ENCODE measurements around the gene PPM1H.

PPM1H gene

GRCh38 chr12:62707939-62708338 lies 227.0 kb downstream of the PPM1H start:
- H3K9ac ChIP-seq (ENCODE audit: low read depth, low read length) = no peak overlapping the region
- no peaks in the 10 kb centered on the region for H3K27me3 ChIP-seq (ENCODE audit: insufficient read depth, low read length, poor library complexity)
- DNase-seq (no peak), ATAC-seq (ENCODE audit: insufficient read depth, low read depth) (no peak)
- H4K20me1 ChIP-seq (ENCODE audit: insufficient read depth, low read length) = no peaks in the 10 kb centered on the region
- no peaks in the 10 kb centered on the region for H3K9me3 ChIP-seq (ENCODE audit: insufficient read depth, low read length, severe bottlenecking)
- no peaks in the 10 kb centered on the region for H3K79me2 ChIP-seq (ENCODE audit: insufficient read depth, low read length)
- no peak overlapping the region for H3K4me3 ChIP-seq (ENCODE audit: low read depth in 1 of 2, low read length in 2 of 2)
- peaks cover 5% of the 10 kb centered on the region; the same call in 1 of the 2 replicates for H3K4me1 ChIP-seq (ENCODE audit: insufficient read depth, low read length)
- TF ChIP-seq CTCF (IDR thresholded peaks at IDR 0.05; ENCODE audit: borderline replicate concordance, extremely low read depth, low read length, poor library complexity, severe bottlenecking) = no peak
- no peak for TF ChIP-seq EZH2 (IDR thresholded peaks at IDR 0.05; ENCODE audit: borderline replicate concordance, low read depth, low read length, severe bottlenecking)
- H3K4me2 ChIP-seq (ENCODE audit: insufficient read depth, low read length) = no peak overlapping the region
- no peak overlapping the region for H3K27ac ChIP-seq (ENCODE audit: low read length)
- H2AFZ ChIP-seq (ENCODE audit: low read depth, low read length) = no peak overlapping the region
- no peaks in the 10 kb centered on the region for H3K36me3 ChIP-seq (ENCODE audit: insufficient read depth, low read length)

GRCh38 chr12:62705846-62706245 lies 229.1 kb downstream of the PPM1H start:
- H3K4me2 ChIP-seq (ENCODE audit: insufficient read depth, low read length) = no peak overlapping the region
- ATAC-seq (ENCODE audit: insufficient read depth, low read depth) = no peak
- TF ChIP-seq EZH2 (IDR thresholded peaks at IDR 0.05; ENCODE audit: borderline replicate concordance, low read depth, low read length, severe bottlenecking) (no peak), CTCF (IDR thresholded peaks at IDR 0.05; ENCODE audit: borderline replicate concordance, extremely low read depth, low read length, poor library complexity, severe bottlenecking) (no peak)
- H3K4me1 ChIP-seq (ENCODE audit: insufficient read depth, low read length) = peaks cover 8% of the 10 kb centered on the region; the same call in 1 of the 2 replicates
- H3K9me3 ChIP-seq (ENCODE audit: insufficient read depth, low read length, severe bottlenecking) = no peaks in the 10 kb centered on the region
- H3K27ac ChIP-seq (ENCODE audit: low read length) = no peak overlapping the region
- H2AFZ ChIP-seq (ENCODE audit: low read depth, low read length) = no peak overlapping the region
- no peaks in the 10 kb centered on the region for H3K27me3 ChIP-seq (ENCODE audit: insufficient read depth, low read length, poor library complexity)
- no peak overlapping the region for H3K9ac ChIP-seq (ENCODE audit: low read depth, low read length)
- no peaks in the 10 kb centered on the region for H3K36me3 ChIP-seq (ENCODE audit: insufficient read depth, low read length)
- H3K4me3 ChIP-seq (ENCODE audit: low read depth in 1 of 2, low read length in 2 of 2) = no peak overlapping the region
- no peaks in the 10 kb centered on the region for H3K79me2 ChIP-seq (ENCODE audit: insufficient read depth, low read length)
- no peak for DNase-seq
- no peaks in the 10 kb centered on the region for H4K20me1 ChIP-seq (ENCODE audit: insufficient read depth, low read length)

GRCh38 chr12:62703011-62703380 lies 232.0 kb downstream of the PPM1H start:
- ATAC-seq (ENCODE audit: insufficient read depth, low read depth) (peak; percentile 44), DNase-seq (no peak)
- Histone ChIP-seq H3K9me3 (ENCODE audit: insufficient read depth, low read length, severe bottlenecking) (no peaks in the 10 kb centered on the region), H4K20me1 (ENCODE audit: insufficient read depth, low read length) (no peaks in the 10 kb centered on the region), H3K9ac (ENCODE audit: low read depth, low read length) (no peak overlapping the region), H3K4me1 (ENCODE audit: insufficient read depth, low read length) (peaks cover 8% of the 10 kb centered on the region; the same call in 1 of the 2 replicates), H3K27me3 (ENCODE audit: insufficient read depth, low read length, poor library complexity) (no peaks in the 10 kb centered on the region), H3K27ac (ENCODE audit: low read length) (no peak overlapping the region), H2AFZ (ENCODE audit: low read depth, low read length) (no peak overlapping the region), H3K36me3 (ENCODE audit: insufficient read depth, low read length) (no peaks in the 10 kb centered on the region), H3K4me2 (ENCODE audit: insufficient read depth, low read length) (no peak overlapping the region), H3K4me3 (ENCODE audit: low read depth in 1 of 2, low read length in 2 of 2) (no peak overlapping the region), H3K79me2 (ENCODE audit: insufficient read depth, low read length) (no peaks in the 10 kb centered on the region)
- TF ChIP-seq CTCF (IDR thresholded peaks at IDR 0.05; ENCODE audit: borderline replicate concordance, extremely low read depth, low read length, poor library complexity, severe bottlenecking) (no peak), EZH2 (IDR thresholded peaks at IDR 0.05; ENCODE audit: borderline replicate concordance, low read depth, low read length, severe bottlenecking) (no peak)

- no peak overlapping the region for H2AFZ ChIP-seq (ENCODE audit: low read depth, low read length)
- DNase-seq = no peak
- H3K36me3 ChIP-seq (ENCODE audit: insufficient read depth, low read length) = no peaks in the 10 kb centered on the region
- H3K9ac ChIP-seq (ENCODE audit: low read depth, low read length) = no peak overlapping the region
- H3K27me3 ChIP-seq (ENCODE audit: insufficient read depth, low read length, poor library complexity) = no peaks in the 10 kb centered on the region
- no peaks in the 10 kb centered on the region for H4K20me1 ChIP-seq (ENCODE audit: insufficient read depth, low read length)
- no peaks in the 10 kb centered on the region for H3K79me2 ChIP-seq (ENCODE audit: insufficient read depth, low read length)
- no peak for ATAC-seq (ENCODE audit: insufficient read depth, low read depth)
- H3K27ac ChIP-seq (ENCODE audit: low read length) = no peak overlapping the region
- no peak overlapping the region for H3K4me3 ChIP-seq (ENCODE audit: low read depth in 1 of 2, low read length in 2 of 2)
- peaks cover 8% of the 10 kb centered on the region; the same call in 1 of the 2 replicates for H3K4me1 ChIP-seq (ENCODE audit: insufficient read depth, low read length)
- no peaks in the 10 kb centered on the region for H3K9me3 ChIP-seq (ENCODE audit: insufficient read depth, low read length, severe bottlenecking)
- TF ChIP-seq CTCF (IDR thresholded peaks at IDR 0.05; ENCODE audit: borderline replicate concordance, extremely low read depth, low read length, poor library complexity, severe bottlenecking) (no peak), EZH2 (IDR thresholded peaks at IDR 0.05; ENCODE audit: borderline replicate concordance, low read depth, low read length, severe bottlenecking) (no peak)
- no peak overlapping the region for H3K4me2 ChIP-seq (ENCODE audit: insufficient read depth, low read length)
Measured at GRCh38 chr12:62701492-62701891, 233.5 kb downstream of the PPM1H start.
